ENCODE data around the gene NCAM2.

The NCAM2 gene

DNA sequence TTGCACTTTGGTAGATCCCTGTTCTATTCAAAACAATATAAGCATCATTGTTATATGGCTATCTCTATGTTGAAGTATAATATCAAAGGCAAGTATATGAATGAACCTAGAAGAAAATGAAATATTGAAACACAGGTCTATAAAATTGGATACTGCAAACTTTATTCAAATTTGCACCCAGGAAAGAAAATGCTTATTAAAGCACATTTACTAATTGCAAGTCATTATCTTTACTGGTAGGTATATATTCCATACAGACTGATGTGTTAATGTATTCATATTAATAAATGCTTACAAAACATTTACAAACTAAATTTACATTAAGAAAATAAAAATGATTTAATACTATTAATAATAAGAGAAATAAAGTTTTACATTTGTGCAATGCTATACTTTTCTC, 469.8 kb downstream of the NCAM2 start:
- no peak for DNase-seq

GRCh38 chr21:21481239-21481638, 483.0 kb downstream of the NCAM2 start:
- no peak for DNase-seq

DNA sequence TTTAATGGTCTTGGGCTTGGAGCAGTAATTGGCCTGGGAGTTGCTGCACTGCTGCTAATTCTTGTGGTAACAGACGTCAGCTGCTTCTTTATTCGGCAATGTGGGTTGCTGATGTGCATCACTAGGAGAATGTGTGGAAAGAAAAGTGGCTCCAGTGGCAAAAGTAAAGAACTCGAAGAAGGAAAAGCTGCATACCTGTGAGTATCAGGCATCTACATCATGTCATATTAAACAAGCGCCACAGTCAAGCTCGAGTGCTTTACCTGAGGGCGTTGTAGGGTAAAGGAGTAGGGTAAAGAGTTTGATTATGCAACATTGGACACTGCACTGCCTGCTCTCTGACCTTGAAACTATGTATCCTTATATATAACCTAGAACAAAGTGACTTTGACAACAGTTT, 510.6 kb downstream of the NCAM2 start:
- DNase-seq, result no peak

GRCh38 chr21:21530680-21531079, 532.5 kb downstream of the NCAM2 start:
- no peak for DNase-seq

GRCh38 chr21:21547368-21547953, 549.3 kb downstream of the NCAM2 start:
- no peak for DNase-seq

- no peak for DNase-seq
Observed at GRCh38 chr21:21559285-21560045, 561.3 kb downstream of the NCAM2 start.

All from activated CD4-positive, alpha-beta T cell treated with anti-CD3 and anti-CD28 coated beads, Interleukin-2, amount 50 U/mL, for 4 hours (primary cell).